Measurements from ENCODE around the gene SMCHD1. TPM values are rescaled to one million over a fixed set of nuclear protein-coding genes. Genes with fewer than 3 reads are reported as not detected.

The SMCHD1 gene
- total RNA-seq, 4 donors from 2014 or later: 41.0 to 179 (median 136) TPM

- WGBS, 2 donors (ENCODE audit: low coverage in 1 of 2): 81 to 87% methylated on average over 4 of the region's 4 CpGs
- TF ChIP-seq, protein P1, sequence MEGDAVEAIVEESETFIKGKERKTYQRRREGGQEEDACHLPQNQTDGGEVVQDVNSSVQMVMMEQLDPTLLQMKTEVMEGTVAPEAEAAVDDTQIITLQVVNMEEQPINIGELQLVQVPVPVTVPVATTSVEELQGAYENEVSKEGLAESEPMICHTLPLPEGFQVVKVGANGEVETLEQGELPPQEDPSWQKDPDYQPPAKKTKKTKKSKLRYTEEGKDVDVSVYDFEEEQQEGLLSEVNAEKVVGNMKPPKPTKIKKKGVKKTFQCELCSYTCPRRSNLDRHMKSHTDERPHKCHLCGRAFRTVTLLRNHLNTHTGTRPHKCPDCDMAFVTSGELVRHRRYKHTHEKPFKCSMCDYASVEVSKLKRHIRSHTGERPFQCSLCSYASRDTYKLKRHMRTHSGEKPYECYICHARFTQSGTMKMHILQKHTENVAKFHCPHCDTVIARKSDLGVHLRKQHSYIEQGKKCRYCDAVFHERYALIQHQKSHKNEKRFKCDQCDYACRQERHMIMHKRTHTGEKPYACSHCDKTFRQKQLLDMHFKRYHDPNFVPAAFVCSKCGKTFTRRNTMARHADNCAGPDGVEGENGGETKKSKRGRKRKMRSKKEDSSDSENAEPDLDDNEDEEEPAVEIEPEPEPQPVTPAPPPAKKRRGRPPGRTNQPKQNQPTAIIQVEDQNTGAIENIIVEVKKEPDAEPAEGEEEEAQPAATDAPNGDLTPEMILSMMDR (IDR thresholded peaks at IDR 0.05): no peak
- TF ChIP-seq EP300 (IDR thresholded peaks at IDR 0.05; ENCODE audit: low read depth) (no peak), POLR2A (IDR thresholded peaks at IDR 0.05) (no peak), POLR2AphosphoS5 (IDR thresholded peaks at IDR 0.05) (no peak)
- peaks cover 0 to 73% (median 30%) of the 10 kb centered on the region in 4 donors for H3K36me3 ChIP-seq
- no peak overlapping the region for H3K27ac ChIP-seq
- DNase-seq: no peak
- no peak overlapping the region for H3K4me3 ChIP-seq
- intact Hi-C loops (cut with DNase I; ENCODE audit: low total_unique reads): no loop called here
- H3K9me3 ChIP-seq: no peaks in the 10 kb centered on the region
- in situ Hi-C loops (cut with MboI; ENCODE audit: low pct_ligation_motif_present in 1 of 4, low pct_unique_long_range_greater_than_20kb in 1 of 4, low sequenced_read_pairs in 3 of 4): no loop called here
- no peaks in the 10 kb centered on the region for H3K4me1 ChIP-seq
- no peaks in the 10 kb centered on the region for H3K27me3 ChIP-seq
Observed at GRCh38 chr18:2697184-2697583, 41.7 kb downstream of the SMCHD1 start.

GRCh38 chr18:2699001-2699400 is 43.5 kb downstream of the SMCHD1 start:
- H3K4me1 ChIP-seq: no peaks in the 10 kb centered on the region
- 65 to 92% methylated on average over 1 to 3 of the region's 3 CpGs for WGBS, 2 donors (ENCODE audit: low coverage in 1 of 2)
- peaks cover 0 to 68% (median 28%) of the 10 kb centered on the region in 4 donors for H3K36me3 ChIP-seq
- no peak overlapping the region for H3K4me3 ChIP-seq
- H3K27me3 ChIP-seq: no peaks in the 10 kb centered on the region
- no peak overlapping the region for H3K27ac ChIP-seq
- intact Hi-C loops (cut with DNase I; ENCODE audit: low total_unique reads) (no loop called here), in situ Hi-C loops (cut with MboI; ENCODE audit: low pct_ligation_motif_present in 1 of 4, low pct_unique_long_range_greater_than_20kb in 1 of 4, low sequenced_read_pairs in 3 of 4) (no loop called here)
- H3K9me3 ChIP-seq: no peaks in the 10 kb centered on the region
- no peak for DNase-seq
- TF ChIP-seq POLR2A (IDR thresholded peaks at IDR 0.05) (no peak), EP300 (IDR thresholded peaks at IDR 0.05; ENCODE audit: low read depth) (no peak), POLR2AphosphoS5 (IDR thresholded peaks at IDR 0.05) (no peak)
- TF ChIP-seq, protein P1 (IDR thresholded peaks at IDR 0.05): no peak

DNA sequence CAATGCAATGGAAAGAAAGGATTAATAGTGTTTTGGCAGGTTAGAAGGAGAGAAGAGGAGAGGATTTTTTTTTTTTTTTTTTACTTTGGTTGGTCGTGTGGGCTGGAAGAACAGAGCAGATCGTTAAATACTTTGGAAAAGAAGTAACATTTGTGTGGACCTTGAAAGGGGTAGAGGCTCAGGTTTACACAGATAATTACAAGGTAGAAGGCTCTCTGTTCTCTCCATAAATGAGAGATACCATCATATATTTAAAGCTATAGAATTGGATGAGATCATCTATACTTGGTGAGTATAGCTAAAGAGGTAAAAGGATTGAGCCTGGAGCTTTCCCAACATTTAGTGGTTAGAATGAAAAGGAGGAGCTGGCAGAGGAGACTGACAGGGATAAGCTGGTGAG is 49.0 kb downstream of the SMCHD1 start:
- 80 to 87% methylated on average over 2 of the region's 2 CpGs for WGBS, 2 donors (ENCODE audit: low coverage in 1 of 2)
- Histone ChIP-seq H3K4me3 (no peak overlapping the region), H3K27me3 (no peaks in the 10 kb centered on the region), H3K36me3 (peaks cover 0 to 72% (median 29%) of the 10 kb centered on the region in 4 donors), H3K4me1 (no peaks in the 10 kb centered on the region), H3K27ac (no peak overlapping the region), H3K9me3 (no peaks in the 10 kb centered on the region)
- TF ChIP-seq POLR2AphosphoS5 (IDR thresholded peaks at IDR 0.05) (no peak), POLR2A (IDR thresholded peaks at IDR 0.05) (no peak), EP300 (IDR thresholded peaks at IDR 0.05; ENCODE audit: low read depth) (no peak)
- TF ChIP-seq, protein P1 (IDR thresholded peaks at IDR 0.05): no peak
- intact Hi-C loops (cut with DNase I; ENCODE audit: low total_unique reads) (no loop called here), in situ Hi-C loops (cut with MboI; ENCODE audit: low pct_ligation_motif_present in 1 of 4, low pct_unique_long_range_greater_than_20kb in 1 of 4, low sequenced_read_pairs in 3 of 4) (no loop called here)
- no peak for DNase-seq

GRCh38 chr18:2706903-2707302 is 51.4 kb downstream of the SMCHD1 start:
- H3K9me3 ChIP-seq: no peaks in the 10 kb centered on the region
- H3K27me3 ChIP-seq: no peaks in the 10 kb centered on the region
- H3K27ac ChIP-seq: no peak overlapping the region
- intact Hi-C loops (cut with DNase I; ENCODE audit: low total_unique reads): no loop called here
- peaks cover 0 to 57% (median 28%) of the 10 kb centered on the region in 4 donors for H3K36me3 ChIP-seq
- H3K4me1 ChIP-seq: no peaks in the 10 kb centered on the region
- 68 to 86% methylated on average over 6 of the region's 6 CpGs for WGBS, 2 donors (ENCODE audit: low coverage in 1 of 2)
- in situ Hi-C loops (cut with MboI; ENCODE audit: low pct_ligation_motif_present in 1 of 4, low pct_unique_long_range_greater_than_20kb in 1 of 4, low sequenced_read_pairs in 3 of 4): no loop called here
- DNase-seq: no peak
- no peak overlapping the region for H3K4me3 ChIP-seq
- no peak for TF ChIP-seq POLR2AphosphoS5 (IDR thresholded peaks at IDR 0.05)
- TF ChIP-seq, protein P1 (IDR thresholded peaks at IDR 0.05): no peak
- no peak for TF ChIP-seq EP300 (IDR thresholded peaks at IDR 0.05; ENCODE audit: low read depth)
- no peak for TF ChIP-seq POLR2A (IDR thresholded peaks at IDR 0.05)

Data from transverse colon (tissue), 4 donors.